ENCODE results near the gene ANKS1B.

- TF ChIP-seq, protein P1, sequence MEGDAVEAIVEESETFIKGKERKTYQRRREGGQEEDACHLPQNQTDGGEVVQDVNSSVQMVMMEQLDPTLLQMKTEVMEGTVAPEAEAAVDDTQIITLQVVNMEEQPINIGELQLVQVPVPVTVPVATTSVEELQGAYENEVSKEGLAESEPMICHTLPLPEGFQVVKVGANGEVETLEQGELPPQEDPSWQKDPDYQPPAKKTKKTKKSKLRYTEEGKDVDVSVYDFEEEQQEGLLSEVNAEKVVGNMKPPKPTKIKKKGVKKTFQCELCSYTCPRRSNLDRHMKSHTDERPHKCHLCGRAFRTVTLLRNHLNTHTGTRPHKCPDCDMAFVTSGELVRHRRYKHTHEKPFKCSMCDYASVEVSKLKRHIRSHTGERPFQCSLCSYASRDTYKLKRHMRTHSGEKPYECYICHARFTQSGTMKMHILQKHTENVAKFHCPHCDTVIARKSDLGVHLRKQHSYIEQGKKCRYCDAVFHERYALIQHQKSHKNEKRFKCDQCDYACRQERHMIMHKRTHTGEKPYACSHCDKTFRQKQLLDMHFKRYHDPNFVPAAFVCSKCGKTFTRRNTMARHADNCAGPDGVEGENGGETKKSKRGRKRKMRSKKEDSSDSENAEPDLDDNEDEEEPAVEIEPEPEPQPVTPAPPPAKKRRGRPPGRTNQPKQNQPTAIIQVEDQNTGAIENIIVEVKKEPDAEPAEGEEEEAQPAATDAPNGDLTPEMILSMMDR (IDR thresholded peaks at IDR 0.05; ENCODE audit: low read depth, low read length, missing input control), result no peak
- TF ChIP-seq YY1 (IDR thresholded peaks at IDR 0.05) (no peak), RXRA (IDR thresholded peaks at IDR 0.05) (no peak), MAX (IDR thresholded peaks at IDR 0.05) (no peak), JUND (IDR thresholded peaks at IDR 0.05) (no peak), RAD21 (IDR thresholded peaks at IDR 0.05) (no peak), ZBTB33 (IDR thresholded peaks at IDR 0.05) (no peak), TAF1 (conservative IDR thresholded peaks at IDR 0.05) (no peak), REST (IDR thresholded peaks at IDR 0.05) (no peak)
Observed at GRCh38 chr12:99523853-99524252, 460.9 kb downstream of the ANKS1B start.
